Endodermal cell (in vitro differentiated cells): ENCODE measurements around the gene PDLIM5. TPM values are rescaled to one million over a fixed set of nuclear protein-coding genes. Genes with fewer than 3 reads are reported as not detected.

ENCODE experiments used
- DNase-seq: peaks from one replicate; pipeline ENCODE4 v3.0.0-alpha.2; 2017
- H3K27ac ChIP-seq: 2 replicates; pipeline ENCODE4 v1.5.1; 2013; ENCODE audit warnings: mild to moderate bottlenecking, low read depth, low read length, moderate library complexity
- H3K27me3 ChIP-seq: 2 replicates; pipeline ENCODE4 v1.6.1; 2013; ENCODE audit warnings: mild to moderate bottlenecking, low read length, moderate library complexity; ENCODE audit not compliant: insufficient read depth, control insufficient read depth, poor library complexity, severe bottlenecking
- H3K36me3 ChIP-seq: 2 replicates; pipeline ENCODE4 v1.7.0; 2013; ENCODE audit warnings: mild to moderate bottlenecking, low read length, moderate library complexity; ENCODE audit not compliant: control insufficient read depth, insufficient read depth
- H3K4me1 ChIP-seq: one replicate; pipeline ENCODE4 v1.7.0; 2013; ENCODE audit warnings: low read length; ENCODE audit not compliant: control insufficient read depth, insufficient read depth
- H3K4me3 ChIP-seq: 2 replicates; pipeline ENCODE4 v1.5.1; 2013; ENCODE audit warnings: mild to moderate bottlenecking, low read length, moderate library complexity
- H3K9ac ChIP-seq: 2 replicates; pipeline ENCODE4 v1.6.1; 2013; ENCODE audit warnings: mild to moderate bottlenecking, low read length, moderate library complexity; ENCODE audit not compliant: poor library complexity, severe bottlenecking; ENCODE audit errors: extremely low read depth
- H3K9me3 ChIP-seq: 2 replicates; pipeline ENCODE4 v1.6.1; 2013; ENCODE audit warnings: mild to moderate bottlenecking, low read length, moderate library complexity; ENCODE audit not compliant: control insufficient read depth
- H3K27ac Mint-ChIP-seq: 2 replicates; pipeline ENCODE4 v1.8.0; 2020; ENCODE audit warnings: mixed read lengths
- H3K27me3 Mint-ChIP-seq: 2 replicates; pipeline ENCODE4 v1.8.0; 2021; ENCODE audit warnings: mild to moderate bottlenecking, mixed read lengths; ENCODE audit not compliant: insufficient read depth
- H3K36me3 Mint-ChIP-seq: 2 replicates; pipeline ENCODE4 v1.8.0; 2020; ENCODE audit warnings: low read depth, mixed read lengths
- H3K4me1 Mint-ChIP-seq: 2 replicates; pipeline ENCODE4 v1.8.0; 2020; ENCODE audit warnings: mixed read lengths
- H3K4me3 Mint-ChIP-seq: 2 replicates; pipeline ENCODE4 v1.8.0; 2020; ENCODE audit warnings: mild to moderate bottlenecking, moderate library complexity, mixed read lengths
- H3K9me3 Mint-ChIP-seq: 2 replicates; pipeline ENCODE4 v1.8.0; 2020; ENCODE audit warnings: mild to moderate bottlenecking, mixed read lengths
- WGBS, 2 experiments: methylation state at CpG; one replicate each; pipeline versions ENCODE4 v1.1.5 to v1.1.7; 2013; ENCODE audit warnings: missing lambda C conversion rate in 2 of 2, mixed read lengths in 1 of 2; ENCODE audit not compliant: insufficient coverage in 1 of 2, insufficient read length in 1 of 2; 5-methylcytosine and 5-hydroxymethylcytosine counted together
- total RNA-seq, 2 donors: library from RNA; stranded (reverse); fragmentation: NEBNext Ultra II Directional in 1 of 2; extraction: Animal tissue kit (Norgen Biotek cat#: 25700) in 1 of 2; gene quantifications; 2 replicates in 1 of 2; 3 replicates in 1 of 2; pipeline ENCODE4 v1.2.1, GENCODE V29; 2021
- TF ChIP-seq, protein P1 (sequence below): fragments of 200-600 bp; sonication (generic); conservative IDR thresholded peaks from 2 replicates; pipeline ENCODE4 v1.5.0; 2021; ENCODE audit warnings: antibody characterized with exemption, mild to moderate bottlenecking

Gene PDLIM5
- total RNA-seq, 2 donors from 2014 or later, result 91.0 to 149 TPM

DNA sequence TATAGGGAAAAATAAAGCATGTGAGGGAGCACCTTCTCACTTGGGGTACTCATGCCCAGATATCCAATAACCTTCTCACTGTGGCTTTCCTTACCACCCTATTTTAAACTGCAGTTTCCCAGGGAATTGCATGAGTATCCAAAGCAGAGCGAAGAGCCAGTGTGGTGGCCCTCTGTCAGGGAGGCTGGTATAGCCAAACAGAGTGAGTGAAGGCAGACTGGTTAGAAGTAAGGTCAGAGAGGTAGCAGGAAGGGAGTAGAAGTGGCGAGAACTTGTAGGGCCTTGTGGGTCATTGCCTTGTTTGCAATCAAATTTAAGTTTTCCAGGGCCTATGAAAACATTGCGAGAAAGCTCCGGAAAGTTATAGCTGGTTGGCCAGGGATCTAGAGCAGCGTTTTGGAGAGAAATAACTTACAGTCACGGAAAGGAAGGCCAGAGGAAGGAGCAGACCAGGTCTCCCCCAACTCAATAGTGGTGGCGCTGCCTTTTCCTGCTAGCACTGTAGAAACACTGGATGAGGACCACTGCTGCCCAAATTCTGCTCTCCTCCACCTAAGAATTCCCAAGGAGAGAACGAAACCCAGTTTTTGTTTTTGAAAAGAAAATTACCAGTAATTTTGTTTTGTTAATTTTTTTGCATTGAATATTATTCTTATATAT, 77.2 kb downstream of the PDLIM5 start:
- peaks cover 12% of the 10 kb centered on the region for H3K36me3 Mint-ChIP-seq
- peak overlapping the region; percentile 15 for H3K27ac Mint-ChIP-seq
- H3K4me1 Mint-ChIP-seq, result peaks cover 14% of the 10 kb centered on the region

DNA sequence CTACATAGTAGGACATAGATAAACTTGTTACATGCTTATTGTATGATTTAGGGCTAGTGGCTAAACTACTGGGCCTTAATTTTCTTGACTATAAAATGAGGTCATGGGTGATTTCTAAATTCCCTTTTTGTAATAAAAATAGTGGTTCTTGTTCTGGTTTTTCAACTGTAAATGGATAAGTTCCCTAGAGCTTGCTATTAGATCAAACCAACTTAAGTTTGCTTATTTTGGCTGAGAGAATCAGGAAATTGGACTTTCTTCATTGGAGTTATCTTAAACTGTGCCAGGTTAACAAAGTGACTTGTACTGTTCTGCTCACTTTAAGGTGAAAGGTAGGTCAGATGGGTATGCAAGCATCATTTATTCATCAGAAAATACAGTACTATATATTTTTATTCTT, 78.3 kb downstream of the PDLIM5 start:
- no peaks in the 10 kb centered on the region for H3K9me3 ChIP-seq
- no peak overlapping the region for H3K4me3 ChIP-seq
- no peak overlapping the region for H3K27ac ChIP-seq
- no peaks in the 10 kb centered on the region for H3K27me3 ChIP-seq
- Mint-ChIP-seq H3K4me1 (peaks cover 23% of the 10 kb centered on the region), H3K9me3 (no peaks in the 10 kb centered on the region), H3K27ac (no peak overlapping the region), H3K4me3 (no peak overlapping the region), H3K27me3 (no peaks in the 10 kb centered on the region), H3K36me3 (peaks cover 8% of the 10 kb centered on the region)
- peaks cover 28% of the 10 kb centered on the region for H3K36me3 ChIP-seq
- TF ChIP-seq, protein P1, sequence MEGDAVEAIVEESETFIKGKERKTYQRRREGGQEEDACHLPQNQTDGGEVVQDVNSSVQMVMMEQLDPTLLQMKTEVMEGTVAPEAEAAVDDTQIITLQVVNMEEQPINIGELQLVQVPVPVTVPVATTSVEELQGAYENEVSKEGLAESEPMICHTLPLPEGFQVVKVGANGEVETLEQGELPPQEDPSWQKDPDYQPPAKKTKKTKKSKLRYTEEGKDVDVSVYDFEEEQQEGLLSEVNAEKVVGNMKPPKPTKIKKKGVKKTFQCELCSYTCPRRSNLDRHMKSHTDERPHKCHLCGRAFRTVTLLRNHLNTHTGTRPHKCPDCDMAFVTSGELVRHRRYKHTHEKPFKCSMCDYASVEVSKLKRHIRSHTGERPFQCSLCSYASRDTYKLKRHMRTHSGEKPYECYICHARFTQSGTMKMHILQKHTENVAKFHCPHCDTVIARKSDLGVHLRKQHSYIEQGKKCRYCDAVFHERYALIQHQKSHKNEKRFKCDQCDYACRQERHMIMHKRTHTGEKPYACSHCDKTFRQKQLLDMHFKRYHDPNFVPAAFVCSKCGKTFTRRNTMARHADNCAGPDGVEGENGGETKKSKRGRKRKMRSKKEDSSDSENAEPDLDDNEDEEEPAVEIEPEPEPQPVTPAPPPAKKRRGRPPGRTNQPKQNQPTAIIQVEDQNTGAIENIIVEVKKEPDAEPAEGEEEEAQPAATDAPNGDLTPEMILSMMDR, result no peak
- no peak overlapping the region for H3K9ac ChIP-seq
- H3K4me1 ChIP-seq, result peaks cover 2% of the 10 kb centered on the region
- DNase-seq, result no peak

More for the DNA sequence above, 77.2 kb downstream of the PDLIM5 start:
- Histone ChIP-seq H3K9me3 (no peaks in the 10 kb centered on the region), H3K9ac (no peak overlapping the region), H3K27me3 (no peaks in the 10 kb centered on the region), H3K4me3 (no peak overlapping the region), H3K27ac (no peak overlapping the region), H3K36me3 (peaks cover 37% of the 10 kb centered on the region), H3K4me1 (no peaks in the 10 kb centered on the region)
- DNase-seq, result peak; percentile 32
- 88 to 92% methylated on average over 5 to 7 of the region's 8 CpGs for WGBS, 2 experiments
- H3K4me3 Mint-ChIP-seq, result no peak overlapping the region
- TF ChIP-seq, protein P1, result no peak
- H3K9me3 Mint-ChIP-seq, result no peaks in the 10 kb centered on the region
- H3K27me3 Mint-ChIP-seq, result no peaks in the 10 kb centered on the region

DNA sequence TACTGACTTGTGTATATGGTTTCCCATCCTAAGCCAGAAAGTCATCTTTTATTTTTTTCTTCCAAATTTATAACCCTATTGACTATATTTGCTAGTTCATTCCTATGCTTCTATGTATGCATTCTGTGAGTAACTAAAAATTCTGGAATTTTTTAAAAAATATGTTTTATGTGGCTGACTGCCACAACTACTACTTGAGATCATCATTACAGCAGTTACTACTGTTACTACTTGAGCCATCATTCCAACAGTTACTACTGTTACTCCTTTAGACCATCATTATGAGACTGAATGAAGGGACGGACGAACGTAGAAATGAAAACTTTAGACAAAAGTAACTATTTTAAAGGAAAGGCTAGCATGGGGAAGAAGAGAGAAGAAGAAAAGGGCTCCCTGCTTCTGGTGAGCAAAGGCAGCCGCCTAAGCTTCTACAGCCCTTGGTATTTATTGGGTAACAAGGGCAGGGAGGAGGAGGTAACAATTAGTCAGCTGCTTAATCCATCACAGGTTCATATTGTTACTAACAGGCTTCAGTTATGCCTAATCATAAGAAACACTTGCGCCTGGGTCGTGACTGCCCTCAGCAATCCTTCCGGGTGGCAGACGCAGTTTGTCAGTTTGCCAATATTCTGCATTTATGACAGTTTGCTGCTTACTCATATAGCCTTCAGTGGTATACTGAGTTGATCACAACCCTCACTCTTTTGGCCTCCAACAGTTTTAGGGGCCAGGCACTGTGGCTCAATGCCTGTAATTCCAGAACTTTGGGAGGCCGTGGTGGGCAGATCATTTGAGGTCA, 80.4 kb downstream of the PDLIM5 start:
- DNase-seq, result no peak
- no peaks in the 10 kb centered on the region for H3K9me3 Mint-ChIP-seq
- Histone ChIP-seq H3K9me3 (no peaks in the 10 kb centered on the region), H3K27ac (no peak overlapping the region), H3K4me1 (peaks cover 12% of the 10 kb centered on the region), H3K36me3 (peaks cover 16% of the 10 kb centered on the region), H3K27me3 (no peaks in the 10 kb centered on the region), H3K4me3 (no peak overlapping the region), H3K9ac (no peak overlapping the region)
- TF ChIP-seq, protein P1, result no peak
- WGBS, 2 experiments, result 91 to 93% methylated on average over 6 to 9 of the region's 9 CpGs
- no peak overlapping the region for H3K4me3 Mint-ChIP-seq
- peaks cover 5% of the 10 kb centered on the region for H3K36me3 Mint-ChIP-seq
- peaks cover 40% of the 10 kb centered on the region for H3K4me1 Mint-ChIP-seq
- H3K27me3 Mint-ChIP-seq, result no peaks in the 10 kb centered on the region
- H3K27ac Mint-ChIP-seq, result no peak overlapping the region
